K562 (cell line): Measurements from ENCODE around the gene NOA1. TPM values are rescaled to one million over a fixed set of nuclear protein-coding genes. Genes with fewer than 3 reads are reported as not detected.

Source experiments
- ATAC-seq: fragments of 200-7000 bp; cut with Tn5 transposase; 3 replicates; pipeline ENCODE4 v1.9.1; 2020; ENCODE audit warnings: moderate library complexity
- BruUV-seq: library from RNA; stranded (reverse); fragments of 400-500 nt; replicated peaks from 2 replicates; lab custom pipeline; 2021; lab: Mats Ljungman, UMichigan
- CTCF ChIA-PET: fragments of 300-600 bp; formaldehyde crosslinking; extraction: SDS; loops from one replicate; lab custom pipeline; 2021; ENCODE audit warnings: low intra/inter-chr PET ratio; lab: Yijun Ruan, JAX
- POLR2A ChIA-PET: fragments of 300-600, 350-650 bp; sonication (Branson Sonifier 250); formaldehyde crosslinking; extraction: SDS; loops from one replicate; lab custom pipeline; 2021; ENCODE audit warnings: antibody characterized with exemption, inconsistent platforms; lab: Yijun Ruan, JAX
- DNase-seq, 4 experiments: peaks; one replicate each; pipeline versions ENCODE4 v3.0.0 to v3.0.0-alpha.2; 2011 to 2018; ENCODE audit warnings: low spot score in 3 of 4, mixed read lengths in 3 of 4; ENCODE audit errors: extremely low read depth in 1 of 4
- FAIRE-seq: peaks from 2 replicates; lab custom pipeline; 2011; peaks lifted over from hg19 to GRCh38; lab: Jason Lieb, UNC
- H2AFZ ChIP-seq: 2 replicates; pipeline ENCODE4 v1.6.0; 2011; ENCODE audit warnings: low read depth, low read length, control low read depth, inconsistent platforms
- H3K27ac ChIP-seq: fragments of 200-600 bp; 3 replicates; pipeline ENCODE4 v1.8.0; 2011; ENCODE audit warnings: low read depth, mild to moderate bottlenecking, control low read depth, inconsistent platforms, low read length, moderate library complexity, mixed read lengths; ENCODE audit errors: extremely low read depth
- H3K27me3 ChIP-seq, 2 experiments: fragments of 300-600 bp in 1 of 2; 2 replicates in 1 of 2; 3 replicates in 1 of 2; pipeline versions ENCODE4 v1.6.0 to v1.8.0; 2011; ENCODE audit warnings: inconsistent platforms in 2 of 2, low read length in 2 of 2, mild to moderate bottlenecking in 1 of 2, mixed read lengths in 1 of 2, moderate library complexity in 1 of 2; ENCODE audit not compliant: control insufficient read depth in 2 of 2, insufficient read depth in 2 of 2
- H3K36me3 ChIP-seq: fragments of 300-600 bp; 3 replicates; pipeline ENCODE4 v1.8.0; 2011; ENCODE audit warnings: mild to moderate bottlenecking, low read length, inconsistent platforms; ENCODE audit not compliant: control insufficient read depth, insufficient read depth
- H3K4me1 ChIP-seq, 2 experiments: fragments of 200-600 bp in 1 of 2; replicated peaks in 1 of 2; 2 replicates in 1 of 2; 3 replicates in 1 of 2; pipeline versions ENCODE4 v1.5.1 to v1.8.0; 2011; ENCODE audit warnings: inconsistent platforms in 2 of 2, low read length in 2 of 2, mild to moderate bottlenecking in 1 of 2, mixed read lengths in 1 of 2, moderate library complexity in 1 of 2; ENCODE audit not compliant: control insufficient read depth in 2 of 2, insufficient read depth in 2 of 2
- H3K4me2 ChIP-seq: 2 replicates; pipeline ENCODE4 v1.6.1; 2011; ENCODE audit warnings: low read length, control low read depth, inconsistent platforms, mixed read lengths; ENCODE audit not compliant: insufficient read depth
- H3K4me3 ChIP-seq: fragments of 200-600 bp; sonication (generic), shearing (Covaris generic); 2 replicates; pipeline ENCODE4 v1.5.1; 2016; ENCODE audit warnings: control low read depth, inconsistent platforms
- H3K79me2 ChIP-seq: fragments of 200-600 bp; 3 replicates; pipeline ENCODE4 v1.8.0; 2011; ENCODE audit warnings: low read length, inconsistent platforms; ENCODE audit not compliant: control insufficient read depth, insufficient read depth
- H3K9ac ChIP-seq, 2 experiments: 2 replicates each; pipeline versions ENCODE4 v1.6.0 to v1.6.1; 2011; ENCODE audit warnings: low read depth in 2 of 2, low read length in 2 of 2, control low read depth in 1 of 2, inconsistent platforms in 1 of 2, mild to moderate bottlenecking in 1 of 2, mixed read lengths in 1 of 2; ENCODE audit not compliant: insufficient read depth in 1 of 2
- H3K9me1 ChIP-seq: one replicate; pipeline ENCODE4 v1.6.0; 2011; ENCODE audit warnings: inconsistent platforms, mild to moderate bottlenecking, low read length, moderate library complexity; ENCODE audit not compliant: control insufficient read depth, insufficient read depth
- H3K9me3 ChIP-seq: replicated peaks from 2 replicates; pipeline ENCODE4 v1.5.1; 2011; ENCODE audit warnings: low read depth, low read length, inconsistent platforms; ENCODE audit not compliant: control insufficient read depth, insufficient read depth
- H4K20me1 ChIP-seq: replicated peaks from 2 replicates; pipeline ENCODE4 v1.6.1; 2011; ENCODE audit warnings: low read length, inconsistent platforms, mixed read lengths; ENCODE audit not compliant: control insufficient read depth, insufficient read depth
- MAZ ChIP-seq, 2 experiments: fragments of 450-650 bp in 1 of 2; sonication (generic) in 1 of 2; formaldehyde crosslinking; IDR thresholded peaks in 1 of 2; conservative IDR thresholded peaks in 1 of 2; 2 replicates each; pipeline versions ENCODE4 v1.4.0 to v1.5.0; 2020; ENCODE audit warnings: mild to moderate bottlenecking in 1 of 2, missing genetic modification reagents in 1 of 2
- MNT ChIP-seq, 2 experiments: fragments of 450-650 bp; conservative IDR thresholded peaks; 2 replicates each; pipeline ENCODE4 v1.6.1; 2017; ENCODE audit warnings: mild to moderate bottlenecking in 2 of 2, moderate library complexity in 2 of 2
- NCOA2 ChIP-seq, 2 experiments: fragments of 450-650 bp; IDR thresholded peaks; 2 replicates each; pipeline ENCODE4 v1.6.1; 2018; ENCODE audit warnings: mild to moderate bottlenecking in 2 of 2, moderate library complexity in 1 of 2; ENCODE audit not compliant: partially characterized antibody in 2 of 2
- PBX2 ChIP-seq, 2 experiments: IDR thresholded peaks in 1 of 2; conservative IDR thresholded peaks in 1 of 2; 2 replicates each; pipeline ENCODE4 v1.6.1; 2016; ENCODE audit warnings: low read depth in 2 of 2, mild to moderate bottlenecking in 1 of 2, missing compliant biosample characterization in 1 of 2, missing genetic modification characterization in 1 of 2, moderate library complexity in 1 of 2
- RBFOX2 ChIP-seq: fragments of 200-400 bp; formaldehyde crosslinking; IDR thresholded peaks from 2 replicates; pipeline ENCODE4 v1.6.1; 2017; ENCODE audit warnings: low read depth, mild to moderate bottlenecking, low read length, moderate library complexity
- SIN3A ChIP-seq, 2 experiments: fragments of 150-350 bp in 1 of 2; IDR thresholded peaks; 2 replicates each; pipeline ENCODE4 v1.6.1; 2011 to 2016; ENCODE audit warnings: borderline replicate concordance in 2 of 2, low read depth in 2 of 2, low read length in 2 of 2, mild to moderate bottlenecking in 2 of 2, moderate library complexity in 2 of 2; ENCODE audit not compliant: control insufficient read depth in 1 of 2
- TAF1 ChIP-seq: IDR thresholded peaks from 2 replicates; pipeline ENCODE4 v1.6.1; 2011; ENCODE audit warnings: mild to moderate bottlenecking, low read length, moderate library complexity; ENCODE audit not compliant: insufficient read depth, control insufficient read depth, severe bottlenecking; ENCODE audit errors: extremely low read depth
- YY1 ChIP-seq, 3 experiments: IDR thresholded peaks; 2 replicates each; pipeline ENCODE4 v1.6.1; 2011; ENCODE audit warnings: low read length in 2 of 3, mild to moderate bottlenecking in 2 of 3, moderate library complexity in 2 of 3, borderline replicate concordance in 1 of 3, control low read depth in 1 of 3, low read depth in 1 of 3; ENCODE audit not compliant: insufficient read depth in 3 of 3, insufficient replicate concordance in 2 of 3, control insufficient read depth in 1 of 3, insufficient read length in 1 of 3; ENCODE audit errors: extremely low read depth in 1 of 3
- ZNF384 ChIP-seq: IDR thresholded peaks from 2 replicates; pipeline ENCODE4 v1.6.1; 2012; ENCODE audit warnings: low read depth, low read length, improper control_type of control experiment
- ZNF57 ChIP-seq: fragments of 450-650 bp; formaldehyde crosslinking; IDR thresholded peaks from 2 replicates; pipeline ENCODE4 v1.4.0; 2020; ENCODE audit warnings: mild to moderate bottlenecking, moderate library complexity
- ZNF707 ChIP-seq: fragments of 250-450 bp; sonication (Bioruptor Pico); conservative IDR thresholded peaks from 2 replicates; pipeline ENCODE4 v1.8.0; 2022; ENCODE audit warnings: inconsistent platforms, mild to moderate bottlenecking, moderate library complexity
- ZNF764 ChIP-seq: fragments of 250-450 bp; sonication (Bioruptor Pico); IDR thresholded peaks from 2 replicates; pipeline ENCODE4 v1.4.0; 2020; ENCODE audit warnings: low read depth, mild to moderate bottlenecking, moderate library complexity
- WGBS: fragments of 100-300 bp; shearing (Covaris generic); methylation state at CpG from one replicate; pipeline ENCODE4 v1.1.6; 2016; ENCODE audit warnings: low coverage, mixed read lengths; ENCODE audit not compliant: insufficient coverage; ENCODE audit errors: missing lambda C conversion rate; 5-methylcytosine and 5-hydroxymethylcytosine counted together
- in situ Hi-C: fragments of 300-500 bp; cut with MboI; formaldehyde crosslinking; loops from 4 replicates; pipeline ENCODE4 v1.15.0; 2018; ENCODE audit warnings: inconsistent platforms, mixed read lengths
- intact Hi-C: fragments of 100-400 bp; cut with micrococcal nuclease; formaldehyde crosslinking; loops from 2 replicates; pipeline ENCODE4 v1.14.2; 2022
- polyA plus RNA-seq, 8 experiments: library from polyadenylated mRNA; depleted of rRNA in 4 of 8; stranded (reverse) in 5 of 8; unstranded in 3 of 8; fragments of >200 nt; fragmentation: Nextera tagmentation in 2 of 8; fragmentation: Illumina TruSeq in 1 of 8; extraction: Ambion mirVana in 2 of 8; extraction: Trizol in 1 of 8; gene quantifications; 2 replicates each; pipeline versions ENCODE4 v1.2.1 to v1.2.3, GENCODE V29; 2011 to 2014; ENCODE audit warnings: inconsistent platforms in 1 of 8, missing spikeins in 1 of 8
- total RNA-seq, 7 experiments: library from RNA; depleted of rRNA in 6 of 7; stranded (reverse); fragments of >200 nt in 6 of 7; fragmentation: Illumina TruSeq in 2 of 7; extraction: Trizol in 2 of 7; gene quantifications; 2 replicates each; pipeline versions ENCODE4 v1.2.1 to v1.2.3, GENCODE V29; 2011 to 2021; ENCODE audit warnings: low replicate concordance in 1 of 7
- TF ChIP-seq, protein P1 (sequence below): fragments of 450-650 bp; IDR thresholded peaks from 2 replicates; pipeline ENCODE4 v1.6.1; 2016

Gene NOA1
- total and polyA plus RNA-seq, 9 of the 15 experiments (the other 6 are each of a cell fraction or from before 2014, with no cell fraction given): 2.6 to 26.6 (median 16.7) TPM

DNA sequence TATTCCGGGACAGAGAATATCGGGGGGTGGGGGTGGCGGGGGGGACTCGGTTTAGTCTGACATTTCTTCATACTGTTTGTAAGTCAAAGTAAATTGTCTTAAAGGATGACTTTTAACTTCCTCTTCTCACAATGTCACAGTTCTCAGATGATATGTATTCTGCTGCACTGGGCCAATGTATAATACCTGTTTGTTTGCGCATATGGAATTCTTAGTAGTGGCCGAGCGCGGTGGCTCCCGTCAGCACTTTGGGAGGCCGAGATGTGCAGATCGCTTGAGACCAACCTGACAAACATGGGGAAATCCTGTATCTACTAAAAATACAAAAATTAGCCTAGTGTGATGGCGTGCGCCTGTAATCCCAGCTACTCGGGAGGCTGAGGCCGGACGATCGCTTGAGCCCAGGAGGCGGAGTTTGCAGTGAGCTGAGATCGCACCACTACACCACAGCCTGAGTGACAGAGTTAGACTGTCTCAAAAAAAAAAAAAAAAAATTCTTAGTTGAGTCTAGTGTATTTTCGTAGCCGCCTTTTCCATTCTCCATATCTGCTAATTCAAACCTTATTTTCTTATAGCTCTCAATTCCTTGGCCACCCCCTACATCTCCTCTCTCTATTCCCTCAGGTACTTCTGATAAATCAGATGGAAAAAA lies 2.1 kb upstream of the NOA1 start:
- intact Hi-C loops (loop anchor here (5.0 kb wide), 1 partner anchor 72 kb away; the partner anchor contains the start of gene REST), in situ Hi-C loops (no loop called here)
- 2% methylated on average over 17 of the region's 21 CpGs for WGBS
- Histone ChIP-seq H3K4me2 (peak overlapping the region; percentile 100), H3K36me3 (peaks cover 36% of the 10 kb centered on the region), H3K9ac (peak overlapping the region; percentile 96 to 99), H3K4me1 (peaks cover 28 to 35% of the 10 kb centered on the region in 2 experiments; a peak in 4 of 5 replicates), H2AFZ (peak overlapping the region; percentile 37; the same call in 1 of the 2 replicates), H3K27me3 (no peaks in the 10 kb centered on the region), H4K20me1 (peaks cover 34% of the 10 kb centered on the region), H3K27ac (peak overlapping the region; percentile 94), H3K9me1 (peaks cover 6% of the 10 kb centered on the region), H3K79me2 (peaks cover 92% of the 10 kb centered on the region), H3K4me3 (peak overlapping the region; percentile 98), H3K9me3 (no peaks in the 10 kb centered on the region)
- FAIRE-seq (peak; percentile 15), DNase-seq (peak in 2 of 4 experiments; percentile 14 to 72), ATAC-seq (peak; percentile 45)
- ChIA-PET POLR2A (interaction anchor here (0.5 to 6.3 kb wide), 7 partner anchors 10 to 1128 kb away, joined by 3 to 61 read pairs (median 3); no protein-coding TSS in a partner anchor), CTCF (no interaction called here)
- BruUV-seq: no TSS peak
- no peak for TF ChIP-seq MNT (conservative IDR thresholded peaks at IDR 0.05)
- TF ChIP-seq, protein P1, sequence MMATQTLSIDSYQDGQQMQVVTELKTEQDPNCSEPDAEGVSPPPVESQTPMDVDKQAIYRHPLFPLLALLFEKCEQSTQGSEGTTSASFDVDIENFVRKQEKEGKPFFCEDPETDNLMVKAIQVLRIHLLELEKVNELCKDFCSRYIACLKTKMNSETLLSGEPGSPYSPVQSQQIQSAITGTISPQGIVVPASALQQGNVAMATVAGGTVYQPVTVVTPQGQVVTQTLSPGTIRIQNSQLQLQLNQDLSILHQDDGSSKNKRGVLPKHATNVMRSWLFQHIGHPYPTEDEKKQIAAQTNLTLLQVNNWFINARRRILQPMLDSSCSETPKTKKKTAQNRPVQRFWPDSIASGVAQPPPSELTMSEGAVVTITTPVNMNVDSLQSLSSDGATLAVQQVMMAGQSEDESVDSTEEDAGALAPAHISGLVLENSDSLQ: peak; percentile 89
- TF ChIP-seq NCOA2 (IDR thresholded peaks at IDR 0.05; ENCODE audit: partially characterized antibody in 2 of 2): no peak
- no peak for TF ChIP-seq RBFOX2
- TF ChIP-seq YY1 (IDR thresholded peaks at IDR 0.05; ENCODE audit: borderline replicate concordance in 1 of 3, control insufficient read depth in 1 of 3, extremely low read depth in 1 of 3, insufficient read depth in 3 of 3, insufficient read length in 1 of 3, insufficient replicate concordance in 2 of 3, low read depth in 1 of 3, low read length in 2 of 3): peak in 1 of 3 experiments; percentile 51
- TF ChIP-seq ZNF764: no peak
- TF ChIP-seq SIN3A (IDR thresholded peaks at IDR 0.05; ENCODE audit: borderline replicate concordance in 2 of 2, control insufficient read depth in 1 of 2, low read depth in 2 of 2, low read length in 2 of 2): peak in 1 of 2 experiments; percentile 31; a peak in 2 of 4 replicates
- TF ChIP-seq TAF1: peak; percentile 38
- TF ChIP-seq ZNF384: peak; percentile 84
- TF ChIP-seq MAZ (CRISPR knock-in tag; conservative IDR thresholded peaks at IDR 0.05 in 1 of 2, IDR thresholded peaks at IDR 0.05 in 1 of 2): no peak
- no peak for TF ChIP-seq ZNF707
- no peak for TF ChIP-seq ZNF57 (CRISPR knock-in tag)
- no peak for TF ChIP-seq PBX2 (CRISPR knock-in tag; IDR thresholded peaks at IDR 0.05; ENCODE audit: low read depth)
- peak; percentile 64; the same call in 1 of the 2 replicates for TF ChIP-seq PBX2 (tag; conservative IDR thresholded peaks at IDR 0.05; ENCODE audit: low read depth)
